CD14-positive monocyte (primary cell): ENCODE data around the gene CDKAL1. TPM values are rescaled to one million over a fixed set of nuclear protein-coding genes. Genes with fewer than 3 reads are reported as not detected.
"Not testable (repeated sequence)": the region's sequence is repeated elsewhere in the genome, so short reads cannot be mapped to it uniquely, and the experiment has no call there.

Source experiments
- DNase-seq, 3 donors: peaks; one replicate each; pipeline ENCODE4 v3.0.0-alpha.2; 2011 to 2022
- H2AFZ ChIP-seq: 2 replicates; pipeline ENCODE4 v1.6.0; 2012; ENCODE audit warnings: mild to moderate bottlenecking, low read depth, low read length, inconsistent platforms; ENCODE audit not compliant: insufficient read depth, poor library complexity, severe bottlenecking
- H3K27ac ChIP-seq, 2 donors: 1 replicate in 1 of 2; 2 replicates in 1 of 2; pipeline ENCODE4 v1.5.1; 2012 to 2013; ENCODE audit warnings: low read length in 2 of 2, control low read depth in 1 of 2, inconsistent platforms in 1 of 2, low read depth in 1 of 2, mild to moderate bottlenecking in 1 of 2
- H3K27me3 ChIP-seq, 2 donors: one replicate each; pipeline versions ENCODE4 v1.6.0 to v1.6.1; 2011 to 2013; ENCODE audit warnings: low read length in 2 of 2; ENCODE audit not compliant: control insufficient read depth in 2 of 2, insufficient read depth in 2 of 2
- H3K36me3 ChIP-seq, 2 donors: replicated peaks in 1 of 2; 1 replicate in 1 of 2; 2 replicates in 1 of 2; pipeline versions ENCODE4 v1.5.1 to v1.6.1; 2012 to 2013; ENCODE audit warnings: low read length in 2 of 2, control low read depth in 1 of 2, inconsistent platforms in 1 of 2, mild to moderate bottlenecking in 1 of 2; ENCODE audit not compliant: insufficient read depth in 2 of 2, control insufficient read depth in 1 of 2
- H3K4me1 ChIP-seq, 2 donors: 1 replicate in 1 of 2; 2 replicates in 1 of 2; pipeline versions ENCODE4 v1.5.1 to v1.6.1; 2012 to 2013; ENCODE audit warnings: low read length in 2 of 2, control low read depth in 1 of 2, inconsistent platforms in 1 of 2, mild to moderate bottlenecking in 1 of 2, moderate library complexity in 1 of 2; ENCODE audit not compliant: insufficient read depth in 2 of 2, control insufficient read depth in 1 of 2
- H3K4me2 ChIP-seq: replicated peaks from 2 replicates; pipeline ENCODE3; 2012; ENCODE audit warnings: low read length, moderate library complexity, mild to moderate bottlenecking; ENCODE audit not compliant: poor library complexity, severe bottlenecking; ENCODE audit errors: extremely low read depth
- H3K4me3 ChIP-seq, 3 experiments: fragments of 200-600 bp in 1 of 3; sonication (generic) in 1 of 3; replicated peaks in 1 of 3; 1 replicate in 2 of 3; 2 replicates in 1 of 3; pipeline ENCODE4 v1.5.1; 2011 to 2013; ENCODE audit warnings: low read length in 3 of 3, mild to moderate bottlenecking in 3 of 3, control low read depth in 2 of 3, low read depth in 2 of 3, inconsistent platforms in 1 of 3, moderate library complexity in 1 of 3
- H3K79me2 ChIP-seq: 2 replicates; pipeline ENCODE4 v1.6.0; 2012; ENCODE audit warnings: mild to moderate bottlenecking, control low read depth, inconsistent platforms, low read length, moderate library complexity; ENCODE audit not compliant: insufficient read depth
- H3K9ac ChIP-seq: 2 replicates; pipeline ENCODE4 v1.6.0; 2017; ENCODE audit warnings: low read length, mild to moderate bottlenecking; ENCODE audit not compliant: insufficient read depth, poor library complexity, severe bottlenecking
- H3K9me3 ChIP-seq, 2 donors: replicated peaks in 1 of 2; 1 replicate in 1 of 2; 2 replicates in 1 of 2; pipeline versions ENCODE4 v1.5.1 to v1.6.1; 2012 to 2013; ENCODE audit warnings: low read length in 2 of 2, control low read depth in 1 of 2; ENCODE audit not compliant: control insufficient read depth in 1 of 2, insufficient read depth in 1 of 2
- H4K20me1 ChIP-seq: 2 replicates; pipeline ENCODE4 v1.6.0; 2012; ENCODE audit warnings: mild to moderate bottlenecking, low read length, control low read depth, moderate library complexity; ENCODE audit not compliant: insufficient read depth
- H3K27ac Mint-ChIP-seq, 7 donors: one replicate each; pipeline ENCODE4 v1.8.0; 2020; ENCODE audit warnings: mild to moderate bottlenecking in 7 of 7, mixed read lengths in 7 of 7, moderate library complexity in 6 of 7, inconsistent platforms in 2 of 7
- H3K27me3 Mint-ChIP-seq, 3 donors: one replicate each; pipeline ENCODE4 v1.8.0; 2021 to 2022; ENCODE audit warnings: low read depth in 3 of 3, mild to moderate bottlenecking in 3 of 3, mixed read lengths in 3 of 3, moderate library complexity in 3 of 3, inconsistent platforms in 1 of 3
- H3K36me3 Mint-ChIP-seq, 2 donors: one replicate each; pipeline ENCODE4 v1.8.0; 2020; ENCODE audit warnings: mixed read lengths in 2 of 2, inconsistent platforms in 1 of 2, mild to moderate bottlenecking in 1 of 2
- H3K4me1 Mint-ChIP-seq: one replicate; pipeline ENCODE4 v1.8.0; 2020; ENCODE audit warnings: mild to moderate bottlenecking, mixed read lengths
- H3K4me3 Mint-ChIP-seq, 2 donors: one replicate each; pipeline ENCODE4 v1.8.0; 2020; ENCODE audit warnings: mild to moderate bottlenecking in 2 of 2, mixed read lengths in 2 of 2, moderate library complexity in 1 of 2
- H3K9me3 Mint-ChIP-seq, 7 donors: one replicate each; pipeline ENCODE4 v1.8.0; 2020 to 2022; ENCODE audit warnings: mixed read lengths in 7 of 7, mild to moderate bottlenecking in 6 of 7, moderate library complexity in 6 of 7, inconsistent platforms in 2 of 7
- WGBS: methylation state at CpG from one replicate; pipeline ENCODE4 v1.1.5; 2013; ENCODE audit warnings: missing lambda C conversion rate; ENCODE audit not compliant: insufficient coverage; 5-methylcytosine and 5-hydroxymethylcytosine counted together
- intact Hi-C, 2 donors: fragments of 100-400 bp; cut with micrococcal nuclease; formaldehyde crosslinking; loops; one replicate each; pipeline versions ENCODE4 v1.15.0 to v1.15.1; 2023
- polyA plus RNA-seq, 3 donors: library from polyadenylated mRNA; depleted of rRNA in 1 of 3; unstranded in 2 of 3; stranded (reverse) in 1 of 3; fragments of 300-500 nt in 2 of 3; fragments of >200 nt in 1 of 3; fragmentation: Illumina TruSeq in 2 of 3; gene quantifications; 1 replicate in 2 of 3; 2 replicates in 1 of 3; pipeline ENCODE4 v1.2.3, GENCODE V29; 2012 to 2021
- TF ChIP-seq, protein P1 (sequence below): fragments of 200-600 bp; IDR thresholded peaks from one replicate; pipeline ENCODE4 v1.8.0; 2022; ENCODE audit warnings: antibody characterized with exemption, mild to moderate bottlenecking

CDKAL1 gene
- polyA plus RNA-seq, 3 donors = 3.2 to 12.4 (median 8.3) TPM

DNA sequence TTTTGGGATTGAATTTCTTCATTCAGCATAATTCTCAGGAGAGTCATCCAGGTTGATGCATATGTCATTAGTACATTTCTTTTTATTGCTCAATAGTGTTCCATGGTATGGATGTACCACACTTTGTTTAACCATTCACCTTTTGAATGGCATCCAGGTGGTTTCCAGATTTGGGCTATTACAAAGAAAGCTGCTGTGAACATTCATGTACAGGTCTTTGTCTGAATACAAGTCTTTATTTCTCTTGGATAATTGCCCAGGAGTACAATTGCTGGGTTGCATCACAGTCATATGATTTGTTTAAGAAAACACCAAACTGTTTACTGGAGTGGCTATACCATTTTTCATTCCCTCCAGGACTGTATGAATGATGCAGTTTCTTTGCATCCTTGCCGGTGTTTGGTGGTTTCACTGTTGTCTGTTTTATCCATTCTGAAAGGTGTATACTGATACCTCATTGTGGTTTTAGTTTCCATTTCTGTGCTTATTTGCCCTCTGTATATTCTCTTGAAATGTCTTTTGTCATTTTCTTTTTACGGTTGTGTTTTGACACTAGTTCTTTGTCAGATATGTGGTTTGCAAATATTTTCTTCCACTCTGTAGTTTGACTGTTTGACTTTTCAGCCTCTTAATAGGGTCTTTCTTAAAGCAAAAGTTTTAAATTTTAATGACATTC, 8.8 kb downstream of the CDKAL1 start:
- no peaks in the 10 kb centered on the region for H3K9me3 ChIP-seq
- H3K27me3 Mint-ChIP-seq = peaks cover 0 to 2% (median 0%) of the 10 kb centered on the region in 3 donors
- DNase-seq = no peak
- TF ChIP-seq, protein P1, sequence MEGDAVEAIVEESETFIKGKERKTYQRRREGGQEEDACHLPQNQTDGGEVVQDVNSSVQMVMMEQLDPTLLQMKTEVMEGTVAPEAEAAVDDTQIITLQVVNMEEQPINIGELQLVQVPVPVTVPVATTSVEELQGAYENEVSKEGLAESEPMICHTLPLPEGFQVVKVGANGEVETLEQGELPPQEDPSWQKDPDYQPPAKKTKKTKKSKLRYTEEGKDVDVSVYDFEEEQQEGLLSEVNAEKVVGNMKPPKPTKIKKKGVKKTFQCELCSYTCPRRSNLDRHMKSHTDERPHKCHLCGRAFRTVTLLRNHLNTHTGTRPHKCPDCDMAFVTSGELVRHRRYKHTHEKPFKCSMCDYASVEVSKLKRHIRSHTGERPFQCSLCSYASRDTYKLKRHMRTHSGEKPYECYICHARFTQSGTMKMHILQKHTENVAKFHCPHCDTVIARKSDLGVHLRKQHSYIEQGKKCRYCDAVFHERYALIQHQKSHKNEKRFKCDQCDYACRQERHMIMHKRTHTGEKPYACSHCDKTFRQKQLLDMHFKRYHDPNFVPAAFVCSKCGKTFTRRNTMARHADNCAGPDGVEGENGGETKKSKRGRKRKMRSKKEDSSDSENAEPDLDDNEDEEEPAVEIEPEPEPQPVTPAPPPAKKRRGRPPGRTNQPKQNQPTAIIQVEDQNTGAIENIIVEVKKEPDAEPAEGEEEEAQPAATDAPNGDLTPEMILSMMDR = no peak
- H4K20me1 ChIP-seq = no peaks in the 10 kb centered on the region
- no peaks in the 10 kb centered on the region for H3K9me3 Mint-ChIP-seq
- intact Hi-C loops = no loop called here
- no peaks in the 10 kb centered on the region for H3K27me3 ChIP-seq
- H3K27ac Mint-ChIP-seq = no peak overlapping the region
- H3K4me3 ChIP-seq = no peak overlapping the region
- H3K4me2 ChIP-seq = no peak overlapping the region
- no peak overlapping the region for H3K9ac ChIP-seq
- no peak overlapping the region for H3K27ac ChIP-seq
- no peaks in the 10 kb centered on the region for H3K4me1 ChIP-seq
- peaks cover 25 to 75% of the 10 kb centered on the region in 2 donors for H3K36me3 ChIP-seq
- H2AFZ ChIP-seq = no peak overlapping the region
- peaks cover 2% of the 10 kb centered on the region for H3K4me1 Mint-ChIP-seq
- H3K4me3 Mint-ChIP-seq = no peak overlapping the region
- peaks cover 47 to 61% of the 10 kb centered on the region in 2 donors for H3K36me3 Mint-ChIP-seq
- WGBS = no CpG with 5 or more reads among the region's 2 CpGs
- H3K79me2 ChIP-seq = peaks cover 45% of the 10 kb centered on the region

DNA sequence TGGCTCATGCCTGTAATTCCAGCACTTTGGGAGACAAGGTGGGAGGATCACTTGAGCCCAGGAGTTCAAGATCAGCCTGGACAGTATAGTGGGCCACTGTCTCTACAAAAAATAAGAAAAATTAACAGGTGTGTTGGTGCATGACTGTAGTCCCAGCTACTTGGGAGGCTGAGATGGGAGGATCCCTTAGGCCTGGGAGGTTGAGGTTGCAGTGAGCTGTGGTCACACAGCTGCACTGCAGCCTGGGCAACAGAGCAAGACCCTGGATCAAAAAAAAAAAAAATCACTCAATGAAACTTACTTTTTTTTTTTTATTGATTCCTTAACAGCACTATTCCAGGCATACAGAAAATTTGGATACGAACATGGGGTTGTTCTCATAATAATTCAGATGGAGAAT, 14.0 kb downstream of the CDKAL1 start:
- Histone ChIP-seq H3K4me1 (no peaks in the 10 kb centered on the region), H3K9me3 (no peaks in the 10 kb centered on the region), H3K9ac (no peak overlapping the region), H3K4me2 (no peak overlapping the region), H3K79me2 (peaks cover 9% of the 10 kb centered on the region), H2AFZ (no peak overlapping the region), H3K27me3 (no peaks in the 10 kb centered on the region), H3K4me3 (no peak overlapping the region), H3K36me3 (peaks cover 43 to 68% of the 10 kb centered on the region in 2 donors), H3K27ac (no peak overlapping the region), H4K20me1 (no peaks in the 10 kb centered on the region)
- H3K27ac Mint-ChIP-seq = no peak overlapping the region
- no peak for DNase-seq
- H3K27me3 Mint-ChIP-seq = peaks cover 0 to 2% (median 0%) of the 10 kb centered on the region in 3 donors
- TF ChIP-seq, protein P1 = no peak
- no peak overlapping the region for H3K4me3 Mint-ChIP-seq
- no CpG with 5 or more reads among the region's 1 CpG for WGBS
- peaks cover 40 to 65% of the 10 kb centered on the region in 2 donors for H3K36me3 Mint-ChIP-seq
- peaks cover 0 to 3% (median 0%) of the 10 kb centered on the region in 7 donors for H3K9me3 Mint-ChIP-seq
- intact Hi-C loops = no loop called here
- no peaks in the 10 kb centered on the region for H3K4me1 Mint-ChIP-seq

DNA sequence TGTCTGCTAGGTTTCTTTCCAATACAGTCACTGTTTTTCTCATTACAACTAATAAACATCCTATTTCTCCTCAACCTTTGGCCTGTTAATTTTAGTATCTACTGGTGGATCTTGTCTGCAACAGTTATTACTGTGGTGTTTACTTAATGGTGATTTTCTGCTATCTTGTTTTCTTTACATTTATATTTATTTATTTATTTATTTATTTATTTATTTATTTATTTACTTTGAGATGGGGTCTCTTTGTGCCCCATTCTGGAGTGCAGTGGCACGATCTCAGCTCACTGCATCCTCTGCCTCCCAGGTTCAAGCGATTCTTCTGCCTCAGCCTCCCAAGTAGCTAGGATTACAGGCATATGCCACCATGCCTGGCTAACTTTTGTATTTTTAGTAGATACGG, 15.1 kb downstream of the CDKAL1 start:
- H4K20me1 ChIP-seq, H3K4me3 Mint-ChIP-seq, H3K79me2 ChIP-seq, H3K4me1 Mint-ChIP-seq, H3K9me3 Mint-ChIP-seq, H3K27ac Mint-ChIP-seq, H3K27ac ChIP-seq, H3K4me3 ChIP-seq, H3K4me2 ChIP-seq, H3K9ac ChIP-seq, H3K9me3 ChIP-seq, intact Hi-C loops, H3K4me1 ChIP-seq, H3K27me3 ChIP-seq, H3K27me3 Mint-ChIP-seq, H2AFZ ChIP-seq, DNase-seq: not testable (repeated sequence)
- peaks cover 37 to 67% of the 10 kb centered on the region in 2 donors for H3K36me3 Mint-ChIP-seq
- 100% methylated on average over 3 of the region's 3 CpGs for WGBS
- H3K36me3 ChIP-seq = peaks cover 49 to 78% of the 10 kb centered on the region in 2 donors
